HepG2 (cell line): ENCODE results near the gene CISD3. TPM values are rescaled to one million over a fixed set of nuclear protein-coding genes. Genes with fewer than 3 reads are reported as not detected.

ENCODE experiments used
- ATAC-seq: fragments of 200-7000 bp; cut with Tn5 transposase; 3 replicates; pipeline ENCODE4 v1.9.1; 2020; ENCODE audit warnings: mild to moderate bottlenecking, moderate library complexity
- BruUV-seq: library from RNA; stranded (reverse); fragments of 400-500 nt; replicated peaks from 2 replicates; lab custom pipeline; 2021; lab: Mats Ljungman, UMichigan
- CTCF ChIA-PET: fragments of 300-600 bp; formaldehyde crosslinking; extraction: SDS; loops from one replicate; lab custom pipeline; 2021; ENCODE audit warnings: low total read pairs, inconsistent platforms, low intra/inter-chr PET ratio; lab: Yijun Ruan, JAX
- POLR2A ChIA-PET: fragments of 350-600 bp; sonication (Branson Sonifier 250); formaldehyde crosslinking; loops from one replicate; lab custom pipeline; 2020; ENCODE audit warnings: antibody characterized with exemption, inconsistent platforms; lab: Yijun Ruan, JAX
- DNase-seq: peaks from one replicate; pipeline ENCODE4 v3.0.0-alpha.2; 2015; ENCODE audit warnings: low spot score
- FAIRE-seq: peaks from 3 replicates; lab custom pipeline; 2011; peaks lifted over from hg19 to GRCh38; lab: Jason Lieb, UNC
- H2AFZ ChIP-seq: one replicate; pipeline ENCODE4 v1.6.1; 2011; ENCODE audit warnings: low read length, inconsistent platforms
- H3K27ac ChIP-seq: fragments of 300-600 bp; 3 replicates; pipeline ENCODE4 v1.8.0; 2011; ENCODE audit warnings: mixed run types, mild to moderate bottlenecking, mixed read lengths, low read length, inconsistent platforms; ENCODE audit not compliant: insufficient read depth; ENCODE audit errors: extremely low read length
- H3K27me3 ChIP-seq, 2 experiments: fragments of 200-600 bp in 1 of 2; 2 replicates in 1 of 2; 3 replicates in 1 of 2; pipeline versions ENCODE4 v1.6.0 to v1.8.0; 2011; ENCODE audit warnings: low read length in 2 of 2, mild to moderate bottlenecking in 2 of 2, moderate library complexity in 2 of 2, inconsistent platforms in 1 of 2; ENCODE audit not compliant: insufficient read depth in 2 of 2, control insufficient read depth in 1 of 2
- H3K36me3 ChIP-seq, 2 experiments: fragments of 200-600 bp in 1 of 2; replicated peaks in 1 of 2; 2 replicates in 1 of 2; 3 replicates in 1 of 2; pipeline versions ENCODE4 v1.5.1 to v1.8.0; 2011; ENCODE audit warnings: low read length in 2 of 2, inconsistent platforms in 1 of 2; ENCODE audit not compliant: insufficient read depth in 2 of 2, control insufficient read depth in 1 of 2
- H3K4me1 ChIP-seq: 2 replicates; pipeline ENCODE4 v1.5.1; 2012; ENCODE audit warnings: low read length, inconsistent platforms; ENCODE audit not compliant: insufficient read depth
- H3K4me2 ChIP-seq: 2 replicates; pipeline ENCODE4 v1.6.0; 2011; ENCODE audit warnings: low read depth, low read length, inconsistent platforms
- H3K4me3 ChIP-seq, 3 experiments: fragments of 200-600 bp in 1 of 3; sonication (generic), shearing (Covaris generic) in 1 of 3; replicated peaks in 1 of 3; 2 replicates each; pipeline ENCODE4 v1.5.1; 2011 to 2016; ENCODE audit warnings: low read length in 3 of 3, inconsistent platforms in 2 of 3, low read depth in 2 of 3, mild to moderate bottlenecking in 2 of 3, control low read depth in 1 of 3, mixed read lengths in 1 of 3; ENCODE audit not compliant: insufficient read depth in 1 of 3
- H3K79me2 ChIP-seq: one replicate; pipeline ENCODE4 v1.6.1; 2011; ENCODE audit warnings: low read length, inconsistent platforms; ENCODE audit not compliant: insufficient read depth
- H3K9ac ChIP-seq: 2 replicates; pipeline ENCODE4 v1.6.0; 2011; ENCODE audit warnings: mild to moderate bottlenecking, low read depth, low read length, inconsistent platforms; ENCODE audit not compliant: insufficient read depth
- H3K9me3 ChIP-seq: 2 replicates; pipeline ENCODE4 v1.5.1; 2012; ENCODE audit warnings: mild to moderate bottlenecking, low read length
- H4K20me1 ChIP-seq: 2 replicates; pipeline ENCODE4 v1.6.0; 2011; ENCODE audit warnings: inconsistent platforms, mild to moderate bottlenecking, low read length, moderate library complexity; ENCODE audit not compliant: insufficient read depth
- AGO2 ChIP-seq: fragments of 200-400 bp; formaldehyde crosslinking; optimal IDR thresholded peaks from 2 replicates; pipeline ENCODE3; 2017; ENCODE audit warnings: mild to moderate bottlenecking, low read depth, low read length, moderate library complexity
- HDAC1 ChIP-seq: sonication (generic); formaldehyde crosslinking; IDR thresholded peaks from 2 replicates; pipeline ENCODE4 v1.5.1; 2020; ENCODE audit warnings: mild to moderate bottlenecking, missing genetic modification reagents
- MIXL1 ChIP-seq: IDR thresholded peaks from 2 replicates; pipeline ENCODE4 v1.6.1; 2016
- MLLT10 ChIP-seq: sonication (generic); formaldehyde crosslinking; IDR thresholded peaks from 2 replicates; pipeline ENCODE4 v1.4.0; 2020; ENCODE audit warnings: missing genetic modification reagents
- SYNCRIP ChIP-seq: fragments of 200-400 bp; formaldehyde crosslinking; IDR thresholded peaks from 2 replicates; pipeline ENCODE4 v1.6.1; 2018; ENCODE audit warnings: mild to moderate bottlenecking, low read depth, low read length; ENCODE audit not compliant: insufficient read depth
- TMF1 ChIP-seq: sonication (generic); formaldehyde crosslinking; IDR thresholded peaks from 2 replicates; pipeline ENCODE4 v1.8.1; 2022; ENCODE audit warnings: low read depth, missing genetic modification reagents
- WIZ ChIP-seq: sonication (generic); formaldehyde crosslinking; IDR thresholded peaks from 2 replicates; pipeline ENCODE4 v1.5.1; 2020; ENCODE audit warnings: mild to moderate bottlenecking, missing genetic modification reagents
- ZNF20 ChIP-seq: sonication (generic); formaldehyde crosslinking; IDR thresholded peaks from 2 replicates; pipeline ENCODE4 v1.4.0; 2020; ENCODE audit warnings: mild to moderate bottlenecking, moderate library complexity, missing genetic modification reagents
- ZNF251 ChIP-seq: sonication (generic); formaldehyde crosslinking; IDR thresholded peaks from 2 replicates; pipeline ENCODE4 v1.9.0; 2021; ENCODE audit warnings: mild to moderate bottlenecking, missing genetic modification reagents
- ZNF350 ChIP-seq: sonication (generic); formaldehyde crosslinking; IDR thresholded peaks from 2 replicates; pipeline ENCODE4 v1.4.0; 2020; ENCODE audit warnings: mild to moderate bottlenecking, low read depth, missing genetic modification reagents, borderline replicate concordance
- ZNF552 ChIP-seq: sonication (generic); formaldehyde crosslinking; IDR thresholded peaks from 2 replicates; pipeline ENCODE4 v1.9.0; 2022; ENCODE audit warnings: missing genetic modification reagents, mild to moderate bottlenecking, borderline replicate concordance
- ZNF7 ChIP-seq: IDR thresholded peaks from 2 replicates; pipeline ENCODE4 v1.6.1; 2016; ENCODE audit warnings: missing biosample characterization, missing genetic modification reagents
- ZNF768 ChIP-seq: sonication (generic); formaldehyde crosslinking; IDR thresholded peaks from 2 replicates; pipeline ENCODE4 v1.4.0; 2020; ENCODE audit warnings: missing genetic modification reagents
- ZNF891 ChIP-seq: sonication (generic); formaldehyde crosslinking; IDR thresholded peaks from 2 replicates; pipeline ENCODE4 v1.5.0; 2020; ENCODE audit warnings: mild to moderate bottlenecking, missing genetic modification reagents
- ZSCAN20 ChIP-seq: sonication (generic); formaldehyde crosslinking; IDR thresholded peaks from 2 replicates; pipeline ENCODE4 v1.4.0; 2020; ENCODE audit warnings: missing genetic modification reagents, mild to moderate bottlenecking, borderline replicate concordance
- WGBS: methylation state at CpG from one replicate; pipeline ENCODE4 v1.1.6; 2017; ENCODE audit warnings: low lambda C conversion rate; 5-methylcytosine and 5-hydroxymethylcytosine counted together
- in situ Hi-C: cut with HindIII; loops from 2 replicates; pipeline ENCODE4 v1.10.0; 2017; ENCODE audit warnings: low pct_unique_long_range_greater_than_20kb; ENCODE audit not compliant: extremely low pct_ligation_motif_present
- intact Hi-C: fragments of 100-400 bp; cut with micrococcal nuclease; formaldehyde crosslinking; loops from one replicate; pipeline ENCODE4 v1.10.0; 2022; ENCODE audit not compliant: unreplicated experiment
- polyA plus RNA-seq, 8 experiments: library from polyadenylated mRNA; depleted of rRNA in 3 of 8; stranded (reverse) in 7 of 8; unstranded in 1 of 8; fragments of >200 nt; fragmentation: Illumina TruSeq in 4 of 8; extraction: Trizol in 4 of 8; gene quantifications; 2 replicates each; pipeline versions ENCODE4 v1.2.1 to v1.2.3, GENCODE V29; 2011 to 2016; ENCODE audit warnings: low read depth in 4 of 8, missing spikeins in 1 of 8, mixed read lengths in 1 of 8; ENCODE audit not compliant: insufficient read depth in 1 of 8
- total RNA-seq, 5 experiments: library from RNA; depleted of rRNA; stranded (reverse); fragments of >200 nt; fragmentation: Illumina TruSeq; extraction: Trizol; gene quantifications; 2 replicates each; pipeline ENCODE4 v1.2.3, GENCODE V29; 2016; ENCODE audit warnings: low read depth in 1 of 5
- TF ChIP-seq, protein P1 (sequence below): sonication (generic); formaldehyde crosslinking; IDR thresholded peaks from 2 replicates; pipeline ENCODE4 v1.4.0; 2020; ENCODE audit warnings: mild to moderate bottlenecking, missing genetic modification reagents
- TF ChIP-seq, protein P2 (sequence below): fragments of 450-650 bp; IDR thresholded peaks from 2 replicates; pipeline ENCODE4 v1.6.1; 2017; ENCODE audit warnings: mild to moderate bottlenecking
- TF ChIP-seq, protein P3 (sequence below): sonication (generic); formaldehyde crosslinking; IDR thresholded peaks from 2 replicates; pipeline ENCODE4 v1.5.0; 2020; ENCODE audit warnings: missing genetic modification reagents
- TF ChIP-seq, protein P4 (sequence below): sonication (generic); formaldehyde crosslinking; IDR thresholded peaks from 2 replicates; pipeline ENCODE4 v1.8.0; 2022; ENCODE audit warnings: mild to moderate bottlenecking, missing genetic modification reagents, moderate library complexity

The CISD3 gene
- total and polyA plus RNA-seq, 2 of the 13 experiments (the other 11 are each of a cell fraction or from before 2014, with no cell fraction given) = 30.0 to 34.1 TPM

DNA sequence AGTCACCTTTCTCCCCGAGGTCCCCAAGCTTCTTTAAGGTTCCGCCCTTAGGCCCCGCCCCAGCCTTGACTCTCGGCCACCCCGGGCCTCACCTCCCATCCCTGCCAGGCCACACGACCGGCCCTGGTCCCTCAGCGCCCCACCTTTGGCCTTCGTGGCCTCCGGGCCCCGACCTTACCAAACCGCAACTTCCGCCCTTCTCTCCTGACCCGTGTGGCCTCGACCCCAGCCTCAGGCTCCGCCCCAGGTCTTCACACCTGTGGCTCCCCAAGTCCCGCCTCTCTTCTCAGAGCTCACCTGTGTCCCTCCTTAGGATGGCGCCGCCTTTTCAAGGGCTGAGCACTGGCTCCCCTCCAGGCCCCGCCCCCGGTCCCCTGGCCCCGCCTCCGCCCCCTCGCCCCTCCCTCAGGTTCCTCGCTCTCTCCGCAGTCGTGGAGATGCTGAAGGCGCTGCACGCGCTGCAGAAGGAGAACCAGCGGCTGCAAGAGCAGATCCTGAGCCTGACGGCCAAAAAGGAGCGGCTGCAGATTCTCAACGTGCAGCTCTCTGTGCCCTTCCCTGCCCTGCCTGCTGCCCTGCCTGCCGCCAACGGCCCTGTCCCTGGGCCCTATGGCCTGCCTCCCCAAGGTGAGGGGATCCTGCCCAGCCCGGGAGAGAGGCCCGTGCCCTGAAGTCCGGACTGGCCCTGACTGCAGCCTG, 10.0 kb upstream of the CISD3 start (continued):
- TF ChIP-seq AGO2 (peak; percentile 89), MLLT10 (no peak)
- TF ChIP-seq, all 625 proteins: peak for 8

DNA sequence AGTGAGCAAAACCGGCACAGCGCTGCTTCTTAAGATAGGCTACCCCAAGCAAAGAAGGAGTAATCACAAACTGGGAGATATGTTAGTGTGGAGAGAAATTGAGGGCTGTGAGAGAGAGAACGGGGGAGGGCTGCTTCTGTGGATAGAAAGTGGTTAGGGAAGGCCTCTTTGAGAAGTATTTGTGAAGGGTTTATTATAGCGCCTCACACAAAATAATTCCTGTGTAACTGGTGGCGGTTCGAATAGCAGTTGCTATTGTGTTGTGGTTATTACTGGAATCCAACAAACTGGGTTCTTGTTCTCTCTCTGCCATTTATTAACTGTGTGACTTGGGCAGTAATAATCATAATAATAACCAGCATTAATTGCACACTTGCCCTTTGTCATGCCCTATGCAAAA, 9.2 kb upstream of the CISD3 start:
- no peaks in the 10 kb centered on the region for H3K9me3 ChIP-seq
- H3K4me3 ChIP-seq = no peak overlapping the region
- ATAC-seq (no peak), FAIRE-seq (no peak), DNase-seq (no peak)
- 98% methylated on average over 6 of the region's 6 CpGs for WGBS
- in situ Hi-C loops = no loop called here
- H3K4me2 ChIP-seq = no peak overlapping the region
- H3K27ac ChIP-seq = no peak overlapping the region
- no peaks in the 10 kb centered on the region for H4K20me1 ChIP-seq
- ChIA-PET POLR2A (interaction anchor here (1.1 to 5.5 kb wide), 3 partner anchors 10 to 19 kb away, joined by 3 to 38 read pairs (median 13); partner anchors contain the start of gene MLLT6), CTCF (no interaction called here)
- BruUV-seq = TSS peak; percentile 20
- no peak overlapping the region for H2AFZ ChIP-seq
- no peak overlapping the region for H3K9ac ChIP-seq
- H3K79me2 ChIP-seq = no peaks in the 10 kb centered on the region
- peaks cover 32% of the 10 kb centered on the region for H3K4me1 ChIP-seq
- intact Hi-C loops = loop anchor here (5.0 kb wide), 1 partner anchor 376 kb away; no protein-coding TSS in a partner anchor
- peaks cover 40 to 67% of the 10 kb centered on the region in 2 experiments for H3K36me3 ChIP-seq
- TF ChIP-seq, protein P1, sequence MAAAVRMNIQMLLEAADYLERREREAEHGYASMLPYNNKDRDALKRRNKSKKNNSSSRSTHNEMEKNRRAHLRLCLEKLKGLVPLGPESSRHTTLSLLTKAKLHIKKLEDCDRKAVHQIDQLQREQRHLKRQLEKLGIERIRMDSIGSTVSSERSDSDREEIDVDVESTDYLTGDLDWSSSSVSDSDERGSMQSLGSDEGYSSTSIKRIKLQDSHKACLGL (CRISPR knock-in tag) = no peak
- no peak for TF ChIP-seq ZNF251 (CRISPR knock-in tag)
- no peak for TF ChIP-seq MIXL1 (CRISPR knock-in tag)
- TF ChIP-seq ZNF552 (CRISPR knock-in tag) = no peak
- no peak for TF ChIP-seq ZNF768 (CRISPR knock-in tag)
- TF ChIP-seq ZNF20 = no peak
- TF ChIP-seq SYNCRIP = no peak
- TF ChIP-seq, protein P2, sequence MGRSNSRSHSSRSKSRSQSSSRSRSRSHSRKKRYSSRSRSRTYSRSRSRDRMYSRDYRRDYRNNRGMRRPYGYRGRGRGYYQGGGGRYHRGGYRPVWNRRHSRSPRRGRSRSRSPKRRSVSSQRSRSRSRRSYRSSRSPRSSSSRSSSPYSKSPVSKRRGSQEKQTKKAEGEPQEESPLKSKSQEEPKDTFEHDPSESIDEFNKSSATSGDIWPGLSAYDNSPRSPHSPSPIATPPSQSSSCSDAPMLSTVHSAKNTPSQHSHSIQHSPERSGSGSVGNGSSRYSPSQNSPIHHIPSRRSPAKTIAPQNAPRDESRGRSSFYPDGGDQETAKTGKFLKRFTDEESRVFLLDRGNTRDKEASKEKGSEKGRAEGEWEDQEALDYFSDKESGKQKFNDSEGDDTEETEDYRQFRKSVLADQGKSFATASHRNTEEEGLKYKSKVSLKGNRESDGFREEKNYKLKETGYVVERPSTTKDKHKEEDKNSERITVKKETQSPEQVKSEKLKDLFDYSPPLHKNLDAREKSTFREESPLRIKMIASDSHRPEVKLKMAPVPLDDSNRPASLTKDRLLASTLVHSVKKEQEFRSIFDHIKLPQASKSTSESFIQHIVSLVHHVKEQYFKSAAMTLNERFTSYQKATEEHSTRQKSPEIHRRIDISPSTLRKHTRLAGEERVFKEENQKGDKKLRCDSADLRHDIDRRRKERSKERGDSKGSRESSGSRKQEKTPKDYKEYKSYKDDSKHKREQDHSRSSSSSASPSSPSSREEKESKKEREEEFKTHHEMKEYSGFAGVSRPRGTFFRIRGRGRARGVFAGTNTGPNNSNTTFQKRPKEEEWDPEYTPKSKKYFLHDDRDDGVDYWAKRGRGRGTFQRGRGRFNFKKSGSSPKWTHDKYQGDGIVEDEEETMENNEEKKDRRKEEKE = no peak
- no peak for TF ChIP-seq ZNF350
- no peak for TF ChIP-seq HDAC1 (CRISPR knock-in tag)
- TF ChIP-seq, protein P3, sequence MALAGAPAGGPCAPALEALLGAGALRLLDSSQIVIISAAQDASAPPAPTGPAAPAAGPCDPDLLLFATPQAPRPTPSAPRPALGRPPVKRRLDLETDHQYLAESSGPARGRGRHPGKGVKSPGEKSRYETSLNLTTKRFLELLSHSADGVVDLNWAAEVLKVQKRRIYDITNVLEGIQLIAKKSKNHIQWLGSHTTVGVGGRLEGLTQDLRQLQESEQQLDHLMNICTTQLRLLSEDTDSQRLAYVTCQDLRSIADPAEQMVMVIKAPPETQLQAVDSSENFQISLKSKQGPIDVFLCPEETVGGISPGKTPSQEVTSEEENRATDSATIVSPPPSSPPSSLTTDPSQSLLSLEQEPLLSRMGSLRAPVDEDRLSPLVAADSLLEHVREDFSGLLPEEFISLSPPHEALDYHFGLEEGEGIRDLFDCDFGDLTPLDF (CRISPR knock-in tag) = no peak
- no peak for TF ChIP-seq ZNF891 (CRISPR knock-in tag)
- TF ChIP-seq ZSCAN20 (CRISPR knock-in tag) = no peak
- TF ChIP-seq, protein P4, sequence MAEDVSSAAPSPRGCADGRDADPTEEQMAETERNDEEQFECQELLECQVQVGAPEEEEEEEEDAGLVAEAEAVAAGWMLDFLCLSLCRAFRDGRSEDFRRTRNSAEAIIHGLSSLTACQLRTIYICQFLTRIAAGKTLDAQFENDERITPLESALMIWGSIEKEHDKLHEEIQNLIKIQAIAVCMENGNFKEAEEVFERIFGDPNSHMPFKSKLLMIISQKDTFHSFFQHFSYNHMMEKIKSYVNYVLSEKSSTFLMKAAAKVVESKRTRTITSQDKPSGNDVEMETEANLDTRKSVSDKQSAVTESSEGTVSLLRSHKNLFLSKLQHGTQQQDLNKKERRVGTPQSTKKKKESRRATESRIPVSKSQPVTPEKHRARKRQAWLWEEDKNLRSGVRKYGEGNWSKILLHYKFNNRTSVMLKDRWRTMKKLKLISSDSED (CRISPR knock-in tag) = no peak
- TF ChIP-seq ZNF7 (CRISPR knock-in tag) = no peak
- TF ChIP-seq TMF1 = no peak
- TF ChIP-seq WIZ (CRISPR knock-in tag) = no peak
- H3K27me3 ChIP-seq = no peaks in the 10 kb centered on the region
